Measurements from ENCODE around the gene CHAD. TPM values are rescaled to one million over a fixed set of nuclear protein-coding genes. Genes with fewer than 3 reads are reported as not detected.
"Not testable (repeated sequence)": the region's sequence is repeated elsewhere in the genome, so short reads cannot be mapped to it uniquely, and the experiment has no call there.

Gene CHAD
- total RNA-seq, 1 donor from 2014 or later, result not detected

- no peak for DNase-seq (ENCODE audit: low spot score)
Observed at GRCh38 chr17:50475362-50475761, 6.7 kb upstream of the CHAD start.

DNA sequence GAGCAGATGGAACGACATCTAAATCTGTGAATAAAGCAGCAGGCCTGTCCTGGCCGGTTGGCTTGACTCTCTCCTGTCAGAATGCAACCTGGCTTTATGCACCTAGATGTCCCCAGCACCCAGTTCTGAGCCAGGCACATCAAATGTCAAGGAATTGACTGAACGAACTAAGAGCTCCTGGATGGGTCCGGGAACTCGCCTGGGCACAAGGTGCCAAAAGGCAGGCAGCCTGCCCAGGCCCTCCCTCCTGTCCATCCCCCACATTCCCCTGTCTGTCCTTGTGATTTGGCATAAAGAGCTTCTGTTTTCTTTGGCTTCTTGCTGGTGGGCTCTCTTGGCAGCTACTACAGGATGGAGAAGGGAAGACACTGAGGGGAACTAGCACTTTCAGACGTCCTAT lies 5.8 kb upstream of the CHAD start:
- no peak for DNase-seq (ENCODE audit: low spot score)

DNA sequence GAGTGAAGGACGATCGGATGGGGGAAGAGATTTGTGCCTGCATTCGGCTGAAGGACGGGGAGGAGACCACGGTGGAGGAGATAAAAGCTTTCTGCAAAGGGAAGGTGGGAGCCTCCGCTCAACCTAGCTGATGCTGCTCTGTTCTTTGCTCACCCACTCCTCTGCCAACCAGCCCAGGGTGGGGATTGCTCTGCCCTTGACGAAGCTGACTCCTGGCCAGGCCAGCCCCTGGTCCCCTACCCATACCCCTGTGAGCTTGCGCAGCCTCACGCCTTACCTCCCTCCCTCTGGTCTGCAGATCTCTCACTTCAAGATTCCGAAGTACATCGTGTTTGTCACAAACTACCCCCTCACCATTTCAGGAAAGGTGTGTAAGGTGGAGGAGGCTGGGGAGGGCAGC lies 5.2 kb upstream of the CHAD start:
- no peak for DNase-seq (ENCODE audit: low spot score)

DNA sequence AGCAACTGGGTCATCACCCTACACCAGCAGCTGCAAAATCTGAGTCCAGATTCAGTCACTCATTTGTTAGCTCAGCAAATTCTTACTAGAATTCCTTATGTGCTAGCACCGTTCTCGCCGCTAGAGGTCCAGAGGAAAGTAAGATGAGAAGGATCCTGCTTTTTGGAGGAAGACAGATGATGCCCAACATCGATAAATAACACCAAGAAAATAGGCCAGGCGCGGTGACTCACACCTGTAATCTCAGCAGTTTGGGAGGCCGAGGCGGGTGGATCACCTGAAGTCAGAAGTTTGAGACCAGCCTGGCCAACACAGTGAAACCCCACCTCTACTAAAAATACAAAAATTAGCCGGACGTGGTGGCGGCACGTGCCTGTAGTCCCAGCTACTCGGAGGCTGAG lies 4.1 kb upstream of the CHAD start:
- not testable (repeated sequence) for DNase-seq (ENCODE audit: low spot score)

DNA sequence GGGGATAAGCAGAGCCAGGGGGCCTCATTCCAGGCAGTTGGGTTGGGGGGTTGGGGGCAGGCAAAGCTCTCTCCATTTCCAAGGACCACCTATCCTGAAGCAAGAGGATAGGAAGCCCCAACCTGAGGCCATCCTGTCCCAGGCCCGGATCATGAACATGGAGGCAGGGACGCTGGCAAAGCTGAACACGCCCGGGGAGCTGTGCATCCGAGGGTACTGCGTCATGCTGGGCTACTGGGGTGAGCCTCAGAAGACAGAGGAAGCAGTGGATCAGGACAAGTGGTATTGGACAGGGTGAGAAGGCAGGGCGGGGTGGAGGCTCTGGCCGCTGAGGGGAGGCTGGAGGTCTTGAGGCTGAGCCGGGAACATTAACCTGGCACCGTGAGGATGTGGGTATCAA lies 3.6 kb upstream of the CHAD start:
- no peak for DNase-seq (ENCODE audit: low spot score)

GRCh38 chr17:50471009-50471905 lies 2.6 kb upstream of the CHAD start:
- no peak for DNase-seq (ENCODE audit: low spot score)

- no peak for DNase-seq (ENCODE audit: low spot score)
Observed at GRCh38 chr17:50470426-50470825, 1.7 kb upstream of the CHAD start.

DNA sequence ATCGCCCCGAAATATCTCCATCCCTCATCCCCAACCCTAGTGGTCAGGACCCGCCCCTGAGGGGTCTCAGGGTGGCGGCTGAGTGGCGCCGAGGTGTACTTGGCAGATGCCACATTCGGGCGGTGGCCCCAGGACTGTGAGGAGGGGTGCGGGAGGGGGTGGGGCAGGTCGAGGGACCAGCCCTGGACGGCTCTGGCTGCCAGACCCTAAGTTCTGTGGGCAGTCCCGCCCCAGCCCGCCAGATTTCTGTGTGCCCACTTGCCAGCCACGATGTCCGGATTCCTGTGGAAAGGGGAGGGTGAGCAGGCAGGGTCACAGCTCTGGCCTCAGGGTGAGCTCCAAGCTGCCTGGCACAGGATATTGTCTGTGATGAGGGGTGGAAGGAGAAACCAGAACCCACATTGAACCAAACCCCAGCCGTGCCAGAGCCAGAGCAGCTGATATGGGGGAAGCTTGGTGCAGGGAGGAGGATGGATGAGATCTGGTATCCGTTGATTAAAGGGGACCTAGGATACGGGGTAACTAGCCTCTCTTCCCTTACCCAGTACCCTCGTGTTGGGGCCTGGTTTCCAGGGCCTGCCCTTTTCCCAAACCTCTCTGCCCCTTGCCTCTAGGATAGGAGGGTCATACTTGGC lies 1.1 kb upstream of the CHAD start:
- no peak for DNase-seq (ENCODE audit: low spot score)

GRCh38 chr17:50469208-50469605 lies 527 bp upstream of the CHAD start:
- no peak for DNase-seq (ENCODE audit: low spot score)

DNA sequence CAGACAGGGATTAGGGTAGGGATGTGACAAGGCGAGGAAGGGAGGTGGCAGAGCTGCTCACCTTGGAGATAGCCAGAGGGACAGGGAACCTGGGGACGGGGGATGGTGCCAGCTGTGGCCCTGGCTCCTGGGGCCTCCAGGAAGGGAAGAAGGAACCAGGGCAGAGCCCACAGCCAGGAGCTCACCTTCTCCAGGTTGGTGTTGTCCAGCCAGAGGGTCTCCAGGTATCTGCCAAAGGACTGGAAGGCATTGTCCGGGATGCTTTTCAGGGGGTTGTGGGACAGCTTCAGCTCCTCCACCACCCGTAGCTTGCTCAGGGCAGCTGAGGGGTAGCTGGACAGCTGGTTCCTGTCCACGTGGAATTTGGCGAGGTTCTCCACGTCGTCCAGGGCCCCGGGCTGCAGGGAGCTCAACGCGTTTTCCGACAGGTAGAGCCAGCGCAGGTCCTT lies 801 bp downstream of the CHAD start:
- DNase-seq (ENCODE audit: low spot score), result no peak

DNA sequence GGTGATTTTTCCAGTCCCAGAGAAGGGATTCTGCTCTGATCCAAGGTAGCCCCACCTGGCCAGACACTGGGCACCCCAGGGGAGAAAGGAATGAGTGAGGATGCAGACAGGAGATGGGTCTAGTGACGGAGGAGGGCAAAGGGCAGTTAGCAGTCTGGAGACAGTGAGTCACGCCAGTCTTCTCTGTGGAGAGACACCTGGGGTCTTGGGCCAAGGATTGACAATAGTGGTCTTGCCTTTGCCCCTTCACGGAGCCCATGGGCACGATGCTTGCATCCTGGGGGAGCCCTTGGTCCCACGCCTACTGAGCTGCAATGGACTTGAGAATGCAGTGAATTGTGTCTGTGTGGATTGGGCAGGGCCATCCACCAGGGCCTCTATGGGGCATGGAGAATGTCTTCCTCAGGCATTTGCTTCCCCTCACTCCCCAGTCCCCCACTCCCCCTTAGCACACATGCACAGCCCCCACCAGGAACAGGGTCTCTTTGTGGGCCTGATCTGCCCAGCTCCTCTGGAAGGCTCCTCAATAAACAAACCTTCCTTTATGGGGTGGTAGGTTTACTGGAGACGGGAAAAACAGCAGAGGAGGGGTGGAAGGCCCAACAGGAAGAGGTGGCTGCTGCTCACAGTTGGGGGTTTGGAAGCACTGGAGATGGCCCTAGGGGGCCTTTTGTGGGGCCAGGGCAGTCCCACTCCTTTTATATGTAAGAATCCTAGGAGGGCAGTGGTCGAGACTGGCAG lies 1.4 kb downstream of the CHAD start:
- no peak for DNase-seq (ENCODE audit: low spot score)

- DNase-seq (ENCODE audit: low spot score), result no peak
Observed at GRCh38 chr17:50466371-50467113, 2.1 kb downstream of the CHAD start.

DNA sequence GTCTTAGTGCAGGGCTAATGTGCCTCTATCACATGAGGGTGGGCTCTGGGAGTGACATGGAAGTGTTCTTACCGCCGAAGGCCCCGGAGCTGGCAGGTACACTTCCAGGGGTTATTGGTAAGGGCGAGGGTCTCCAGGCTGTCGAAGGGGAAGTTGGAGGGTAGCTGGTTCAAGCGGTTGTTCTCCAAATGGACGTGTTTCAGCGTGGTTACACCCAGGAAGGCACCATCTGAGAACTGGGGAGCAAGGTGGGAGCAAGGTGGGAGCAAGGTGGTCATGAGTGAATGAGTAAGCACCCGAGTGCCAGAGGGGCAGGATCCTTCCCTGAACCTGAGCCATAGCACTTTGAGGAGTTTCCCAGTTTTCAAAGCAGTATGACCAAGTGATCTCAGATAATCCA lies 3.0 kb downstream of the CHAD start:
- DNase-seq (ENCODE audit: low spot score), result no peak

DNA sequence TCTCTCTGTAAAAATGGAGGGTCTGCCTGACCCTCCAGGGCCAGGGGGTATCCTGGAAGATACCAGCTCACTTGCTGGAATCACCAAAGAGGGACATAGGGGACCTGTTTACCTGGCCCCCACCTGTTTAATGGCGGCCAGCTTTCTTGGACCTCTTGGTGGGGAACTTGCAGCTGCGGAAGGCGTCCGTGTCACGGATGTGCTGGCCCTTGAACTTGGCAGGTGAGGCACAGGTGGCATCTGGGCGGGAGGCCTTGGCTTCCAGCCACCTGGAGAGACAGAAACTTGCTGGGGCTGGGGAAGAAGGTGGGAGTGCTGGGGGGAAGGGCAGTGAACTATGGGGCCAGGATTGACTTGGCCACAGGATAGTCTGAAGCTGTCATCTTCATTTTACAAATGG lies 3.5 kb downstream of the CHAD start:
- no peak for DNase-seq (ENCODE audit: low spot score)

DNA sequence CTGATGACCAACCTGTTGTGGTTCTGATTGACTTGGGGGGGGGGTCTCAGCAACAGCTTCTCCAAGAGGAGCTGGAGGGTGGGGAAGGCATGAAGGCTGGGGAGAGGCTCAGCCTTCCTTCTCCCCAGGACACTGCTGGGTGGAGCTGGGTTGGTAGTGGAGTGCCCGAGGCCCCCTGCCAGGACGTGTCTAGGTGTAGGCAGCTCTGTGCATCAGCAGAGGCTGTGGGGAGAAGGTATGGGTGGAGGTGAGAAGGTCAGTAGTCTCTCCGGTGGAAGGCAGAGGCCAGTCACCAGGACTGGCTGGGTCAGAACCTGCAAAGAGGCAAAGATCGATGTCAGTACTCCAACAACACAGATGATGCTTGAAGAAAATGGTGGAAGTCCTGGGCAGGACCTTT lies 3.9 kb downstream of the CHAD start:
- DNase-seq (ENCODE audit: low spot score), result no peak

DNA sequence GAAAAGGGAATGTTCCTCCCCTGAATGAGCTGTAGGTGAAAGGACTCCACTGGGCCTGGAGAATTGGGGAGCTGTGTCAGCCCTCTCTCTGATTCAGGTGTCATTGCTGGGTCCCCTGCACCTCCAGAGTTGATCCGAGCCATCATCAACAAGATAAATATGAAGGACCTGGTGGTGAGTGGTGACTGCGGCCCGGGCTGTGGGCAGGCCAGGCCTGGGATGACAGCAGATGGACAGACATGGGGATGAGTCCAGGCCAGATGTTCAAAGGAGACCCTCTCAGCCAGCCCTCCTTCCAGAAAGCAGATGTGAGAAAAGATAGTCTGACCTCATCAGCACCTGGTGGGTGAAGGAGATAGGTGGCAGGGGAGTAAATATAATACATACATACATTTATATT lies 4.6 kb downstream of the CHAD start:
- DNase-seq (ENCODE audit: low spot score), result no peak

DNA sequence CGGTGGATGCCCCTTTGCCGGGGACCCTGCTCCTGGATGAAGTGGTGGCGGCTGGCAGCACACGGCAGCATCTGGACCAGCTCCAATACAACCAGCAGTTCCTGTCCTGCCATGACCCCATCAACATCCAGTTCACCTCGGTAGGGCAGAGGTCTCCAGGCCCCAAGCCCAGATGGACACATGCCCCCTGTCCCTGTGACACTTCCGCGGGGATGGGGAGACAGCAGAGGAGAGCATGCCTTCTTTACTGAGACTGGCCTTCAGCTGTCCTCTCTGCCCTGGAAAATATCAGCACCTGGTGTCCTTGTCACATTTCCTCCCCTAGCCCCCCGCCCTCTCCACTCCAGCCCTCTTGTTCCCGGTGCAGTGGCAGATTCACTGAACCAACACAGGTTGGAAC lies 6.2 kb downstream of the CHAD start:
- no peak for DNase-seq (ENCODE audit: low spot score)

DNA sequence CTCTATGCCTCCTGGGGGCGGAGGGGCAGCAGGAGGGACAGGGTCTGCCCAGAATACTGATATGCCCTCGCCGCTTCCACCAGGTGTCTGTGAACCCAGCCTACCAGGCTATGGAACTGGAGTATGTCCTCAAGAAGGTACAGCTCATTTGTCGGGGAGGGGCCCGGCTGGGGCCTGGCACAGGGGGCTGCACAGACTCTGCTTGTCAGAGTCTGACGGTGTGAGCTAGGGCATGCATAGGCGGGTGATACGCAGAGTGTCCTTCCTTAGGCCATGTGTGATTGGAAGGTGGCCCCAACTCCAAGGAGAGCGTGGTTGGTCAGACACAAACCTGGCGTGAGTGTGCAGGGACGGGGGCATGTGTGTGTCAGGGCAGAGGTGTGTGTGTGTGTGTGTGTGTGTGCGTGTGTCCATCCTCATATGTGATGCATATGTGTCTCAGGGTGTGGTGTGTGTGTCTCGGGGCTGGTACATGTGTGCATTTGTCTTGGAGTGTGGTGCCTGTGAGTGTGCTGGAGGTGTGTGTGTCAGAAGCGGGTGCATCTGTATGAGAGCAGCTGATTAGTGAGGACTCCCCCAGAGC lies 7.0 kb downstream of the CHAD start:
- no peak for DNase-seq (ENCODE audit: low spot score)

DNA sequence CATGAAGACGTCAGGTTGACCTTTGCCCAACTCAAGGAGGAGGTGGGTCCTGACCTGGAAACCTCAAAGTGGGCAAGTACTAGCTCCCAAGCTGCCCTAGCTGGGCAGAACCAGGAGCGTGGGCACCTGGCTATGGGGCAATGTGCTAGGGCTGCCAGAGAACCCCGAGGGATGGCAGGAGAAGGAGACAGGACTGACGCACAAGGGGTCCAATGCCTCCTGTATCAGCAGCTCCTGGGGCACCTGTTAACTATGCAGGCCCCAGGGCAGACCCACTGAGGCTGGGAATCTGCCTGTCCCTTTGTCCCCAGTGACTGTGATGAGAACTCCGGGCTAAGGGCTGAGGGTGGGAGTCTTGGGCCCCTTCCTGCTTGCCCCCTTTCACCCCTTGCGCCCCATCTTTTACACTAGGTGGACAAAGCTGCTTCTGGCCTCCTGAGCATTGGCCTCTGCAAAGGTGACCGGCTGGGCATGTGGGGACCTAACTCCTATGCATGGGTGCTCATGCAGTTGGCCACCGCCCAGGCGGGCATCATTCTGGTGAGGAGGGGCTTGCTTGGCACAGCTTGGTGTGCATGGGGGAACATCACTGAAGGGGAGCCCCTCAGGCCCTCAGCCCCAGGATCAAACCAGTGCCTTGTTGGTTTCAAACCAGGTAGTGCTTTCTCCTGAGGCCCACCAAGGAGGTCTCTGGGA lies 7.7 kb downstream of the CHAD start:
- DNase-seq (ENCODE audit: low spot score), result no peak

- no peak for DNase-seq (ENCODE audit: low spot score)
Observed at GRCh38 chr17:50459756-50460155, 8.9 kb downstream of the CHAD start.
